ENCODE measurements around the gene FCER1G. TPM values are rescaled to one million over a fixed set of nuclear protein-coding genes. Genes with fewer than 3 reads are reported as not detected.

The FCER1G gene
- total and polyA plus RNA-seq, 9 of the 15 experiments (the other 6 are each of a cell fraction or from before 2014, with no cell fraction given) = 0.15 to 0.69 (median 0.31) TPM; not detected in 2

DNA sequence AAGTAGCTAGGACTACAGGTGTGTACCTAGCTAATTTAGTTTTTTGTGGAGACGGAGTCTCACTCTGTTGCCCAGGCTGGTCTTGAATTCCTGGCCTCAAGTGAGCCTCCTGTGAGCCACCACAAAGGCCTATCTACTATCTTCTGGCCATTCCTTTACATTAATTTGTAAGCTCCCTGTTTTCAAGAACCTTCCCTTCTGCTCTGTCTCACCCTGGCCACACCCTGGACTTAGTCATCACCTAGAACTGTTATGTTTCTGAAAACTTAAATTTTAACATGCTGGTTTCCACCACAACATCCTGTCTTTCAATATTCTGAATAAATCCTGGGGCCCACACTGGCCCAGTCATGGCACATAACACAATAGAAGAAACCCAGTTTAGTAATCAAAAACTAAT is 32.9 kb upstream of the FCER1G start (continued):
- TF ChIP-seq MGA (IDR thresholded peaks at IDR 0.05) (no peak), HNRNPUL1 (IDR thresholded peaks at IDR 0.05; ENCODE audit: low read length) (no peak), ZBTB7A (IDR thresholded peaks at IDR 0.05; ENCODE audit: borderline replicate concordance, control insufficient read depth, low read depth, low read length) (no peak), GTF2E2 (tag; IDR thresholded peaks at IDR 0.05) (no peak), HMG20A (CRISPR knock-in tag; conservative IDR thresholded peaks at IDR 0.05) (no peak), CTBP1 (IDR thresholded peaks at IDR 0.05; ENCODE audit: borderline replicate concordance) (no peak), GATAD2A (IDR thresholded peaks at IDR 0.05) (no peak), ZNF668 (CRISPR knock-in tag; IDR thresholded peaks at IDR 0.05) (no peak), C11orf30 (IDR thresholded peaks at IDR 0.05; ENCODE audit: low read depth) (no peak)
- TF ChIP-seq, protein P1, sequence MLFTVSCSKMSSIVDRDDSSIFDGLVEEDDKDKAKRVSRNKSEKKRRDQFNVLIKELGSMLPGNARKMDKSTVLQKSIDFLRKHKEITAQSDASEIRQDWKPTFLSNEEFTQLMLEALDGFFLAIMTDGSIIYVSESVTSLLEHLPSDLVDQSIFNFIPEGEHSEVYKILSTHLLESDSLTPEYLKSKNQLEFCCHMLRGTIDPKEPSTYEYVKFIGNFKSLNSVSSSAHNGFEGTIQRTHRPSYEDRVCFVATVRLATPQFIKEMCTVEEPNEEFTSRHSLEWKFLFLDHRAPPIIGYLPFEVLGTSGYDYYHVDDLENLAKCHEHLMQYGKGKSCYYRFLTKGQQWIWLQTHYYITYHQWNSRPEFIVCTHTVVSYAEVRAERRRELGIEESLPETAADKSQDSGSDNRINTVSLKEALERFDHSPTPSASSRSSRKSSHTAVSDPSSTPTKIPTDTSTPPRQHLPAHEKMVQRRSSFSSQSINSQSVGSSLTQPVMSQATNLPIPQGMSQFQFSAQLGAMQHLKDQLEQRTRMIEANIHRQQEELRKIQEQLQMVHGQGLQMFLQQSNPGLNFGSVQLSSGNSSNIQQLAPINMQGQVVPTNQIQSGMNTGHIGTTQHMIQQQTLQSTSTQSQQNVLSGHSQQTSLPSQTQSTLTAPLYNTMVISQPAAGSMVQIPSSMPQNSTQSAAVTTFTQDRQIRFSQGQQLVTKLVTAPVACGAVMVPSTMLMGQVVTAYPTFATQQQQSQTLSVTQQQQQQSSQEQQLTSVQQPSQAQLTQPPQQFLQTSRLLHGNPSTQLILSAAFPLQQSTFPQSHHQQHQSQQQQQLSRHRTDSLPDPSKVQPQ (CRISPR knock-in tag; IDR thresholded peaks at IDR 0.05; ENCODE audit: borderline replicate concordance) = no peak
- TF ChIP-seq, protein P2, sequence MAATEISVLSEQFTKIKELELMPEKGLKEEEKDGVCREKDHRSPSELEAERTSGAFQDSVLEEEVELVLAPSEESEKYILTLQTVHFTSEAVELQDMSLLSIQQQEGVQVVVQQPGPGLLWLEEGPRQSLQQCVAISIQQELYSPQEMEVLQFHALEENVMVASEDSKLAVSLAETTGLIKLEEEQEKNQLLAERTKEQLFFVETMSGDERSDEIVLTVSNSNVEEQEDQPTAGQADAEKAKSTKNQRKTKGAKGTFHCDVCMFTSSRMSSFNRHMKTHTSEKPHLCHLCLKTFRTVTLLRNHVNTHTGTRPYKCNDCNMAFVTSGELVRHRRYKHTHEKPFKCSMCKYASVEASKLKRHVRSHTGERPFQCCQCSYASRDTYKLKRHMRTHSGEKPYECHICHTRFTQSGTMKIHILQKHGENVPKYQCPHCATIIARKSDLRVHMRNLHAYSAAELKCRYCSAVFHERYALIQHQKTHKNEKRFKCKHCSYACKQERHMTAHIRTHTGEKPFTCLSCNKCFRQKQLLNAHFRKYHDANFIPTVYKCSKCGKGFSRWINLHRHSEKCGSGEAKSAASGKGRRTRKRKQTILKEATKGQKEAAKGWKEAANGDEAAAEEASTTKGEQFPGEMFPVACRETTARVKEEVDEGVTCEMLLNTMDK (IDR thresholded peaks at IDR 0.05; ENCODE audit: borderline replicate concordance, insufficient read depth, low read depth, low read length, poor library complexity, severe bottlenecking) = no peak
